GM04503 (cell line): Measurements from ENCODE around the gene RNF151.
A peak's percentile ranks its signal among the peaks of the same experiment; 100 is the strongest.
"Not testable (repeated sequence)": the region's sequence is repeated elsewhere in the genome, so short reads cannot be mapped to it uniquely, and the experiment has no call there.

Experiments
- DNase-seq: peaks from one replicate; pipeline ENCODE4 v3.0.0-alpha.2; 2012; ENCODE audit warnings: low read depth

Gene RNF151

GRCh38 chr16:1938910-1939309, 27.7 kb upstream of the RNF151 start:
- DNase-seq, result no peak

GRCh38 chr16:1939833-1940232, 26.8 kb upstream of the RNF151 start:
- not testable (repeated sequence) for DNase-seq

GRCh38 chr16:1940273-1941161, 26.1 kb upstream of the RNF151 start:
- no peak for DNase-seq

GRCh38 chr16:1941162-1942046, 25.3 kb upstream of the RNF151 start:
- DNase-seq, result no peak

GRCh38 chr16:1942047-1942809, 24.4 kb upstream of the RNF151 start:
- DNase-seq, result no peak

GRCh38 chr16:1942810-1943726, 23.6 kb upstream of the RNF151 start, which contains the start of gene MSRB1:
MSRB1 (minus strand) TSS chr16:1943199; CDS start chr16:1943156, 43 bp downstream.
- DNase-seq, result peak; percentile 80

- DNase-seq, result no peak
Observed at GRCh38 chr16:1944612-1945199, 21.9 kb upstream of the RNF151 start.

GRCh38 chr16:1945559-1946391, 20.9 kb upstream of the RNF151 start:
- no peak for DNase-seq

- no peak for DNase-seq
Observed at GRCh38 chr16:1946495-1947368, 19.9 kb upstream of the RNF151 start.

GRCh38 chr16:1947369-1947670, 19.3 kb upstream of the RNF151 start:
- DNase-seq, result no peak

GRCh38 chr16:1949507-1949906, 17.1 kb upstream of the RNF151 start:
- no peak for DNase-seq

- DNase-seq, result no peak
Observed at GRCh38 chr16:1950047-1950446, 16.6 kb upstream of the RNF151 start.

GRCh38 chr16:1950559-1950958, 16.1 kb upstream of the RNF151 start:
- no peak for DNase-seq

- DNase-seq, result no peak
Observed at GRCh38 chr16:1953734-1954133, 12.9 kb upstream of the RNF151 start.

GRCh38 chr16:1957434-1958142, 9.1 kb upstream of the RNF151 start:
- DNase-seq, result not testable (repeated sequence)

GRCh38 chr16:1958143-1958491, 8.5 kb upstream of the RNF151 start:
- DNase-seq, result not testable (repeated sequence)

- no peak for DNase-seq
Observed at GRCh38 chr16:1958715-1959268, 7.9 kb upstream of the RNF151 start.
